Hepatocyte (in vitro differentiated cells): ENCODE data around the gene SPAG4. TPM values are rescaled to one million over a fixed set of nuclear protein-coding genes. Genes with fewer than 3 reads are reported as not detected.
A peak's percentile ranks its signal among the peaks of the same experiment; 100 is the strongest.

Experiments used
- DNase-seq: peaks from one replicate; pipeline ENCODE4 v3.0.0-alpha.2; 2016; ENCODE audit warnings: low spot score
- H2AFZ ChIP-seq: fragments of 200-600 bp; sonication (generic); 2 replicates; pipeline ENCODE4 v1.6.0; 2016; ENCODE audit warnings: antibody characterized with exemption, mild to moderate bottlenecking
- H3K27ac ChIP-seq: fragments of 200-600 bp; sonication (generic); 2 replicates; pipeline ENCODE4 v1.5.1; 2016; ENCODE audit warnings: mild to moderate bottlenecking
- H3K27me3 ChIP-seq: fragments of 200-600 bp; sonication (generic); 2 replicates; pipeline ENCODE4 v1.6.1; 2016
- H3K36me3 ChIP-seq: fragments of 200-600 bp; sonication (generic); replicated peaks from 2 replicates; pipeline ENCODE4 v1.5.1; 2016; ENCODE audit warnings: low read depth; ENCODE audit not compliant: insufficient read depth
- H3K4me1 ChIP-seq: fragments of 200-600 bp; sonication (generic); 2 replicates; pipeline ENCODE4 v1.5.1; 2016; ENCODE audit warnings: mild to moderate bottlenecking, moderate library complexity; ENCODE audit not compliant: insufficient read depth
- H3K4me2 ChIP-seq: fragments of 200-600 bp; sonication (generic); 2 replicates; pipeline ENCODE4 v1.6.0; 2016
- H3K4me3 ChIP-seq: fragments of 200-600 bp; sonication (generic); 2 replicates; pipeline ENCODE4 v1.5.1; 2016; ENCODE audit warnings: mild to moderate bottlenecking
- H3K79me2 ChIP-seq: fragments of 200-600 bp; sonication (generic); 2 replicates; pipeline ENCODE4 v1.6.0; 2017; ENCODE audit warnings: mild to moderate bottlenecking
- H3K9me2 ChIP-seq: fragments of 200-600 bp; sonication (generic); replicated peaks from 2 replicates; pipeline ENCODE4 v1.6.0; 2017; ENCODE audit warnings: mild to moderate bottlenecking; ENCODE audit not compliant: insufficient read depth
- H3K9me3 ChIP-seq: fragments of 200-600 bp; sonication (generic); 2 replicates; pipeline ENCODE4 v1.5.1; 2016; ENCODE audit warnings: low read depth, mild to moderate bottlenecking
- H4K20me1 ChIP-seq: fragments of 200-600 bp; sonication (generic); 2 replicates; pipeline ENCODE4 v1.6.0; 2016; ENCODE audit warnings: mild to moderate bottlenecking; ENCODE audit not compliant: insufficient read depth, poor library complexity, severe bottlenecking
- CTCF ChIP-seq: fragments of 200-600 bp; sonication (generic); IDR thresholded peaks from 2 replicates; pipeline ENCODE4 v1.5.1; 2016; ENCODE audit warnings: antibody characterized with exemption, mild to moderate bottlenecking; ENCODE audit not compliant: poor library complexity
- EZH2 ChIP-seq: fragments of 200-600 bp; sonication (generic); IDR thresholded peaks from 2 replicates; pipeline ENCODE4 v1.6.1; 2016; ENCODE audit warnings: antibody characterized with exemption, mild to moderate bottlenecking, borderline replicate concordance
- EZH2phosphoT487 ChIP-seq: fragments of 200-600 bp; sonication (generic); IDR thresholded peaks from one replicate; pipeline ENCODE4 v1.6.1; 2018; ENCODE audit warnings: antibody characterized with exemption, mild to moderate bottlenecking, low read depth, moderate library complexity; ENCODE audit not compliant: unreplicated experiment, severe bottlenecking
- WGBS: methylation state at CpG from one replicate; pipeline ENCODE4 v1.1.6; 2016; ENCODE audit warnings: low lambda C conversion rate; ENCODE audit errors: missing lambda C conversion rate; 5-methylcytosine and 5-hydroxymethylcytosine counted together
- polyA plus RNA-seq: library from polyadenylated mRNA; unstranded; fragments of >200 nt; fragmentation: Nextera tagmentation; extraction: Ambion mirVana; gene quantifications from 2 replicates; pipeline ENCODE4 v1.2.1, GENCODE V29; 2016
- total RNA-seq: library from RNA; depleted of rRNA; stranded (reverse); fragments of >200 nt; gene quantifications from 2 replicates; pipeline ENCODE4 v1.2.3, GENCODE V29; 2014

The SPAG4 gene
- total and polyA plus RNA-seq, 2 experiments from 2014 or later = 6.6 to 7.9 TPM

GRCh38 chr20:35657271-35657670 lies 41.6 kb downstream of the SPAG4 start:
- Histone ChIP-seq H4K20me1 (peaks cover 100% of the 10 kb centered on the region), H3K4me2 (no peak overlapping the region), H3K4me3 (no peak overlapping the region), H3K79me2 (peaks cover 100% of the 10 kb centered on the region), H3K27ac (no peak overlapping the region), H2AFZ (no peak overlapping the region), H3K27me3 (no peaks in the 10 kb centered on the region), H3K4me1 (peaks cover 30% of the 10 kb centered on the region), H3K9me2 (no peaks in the 10 kb centered on the region), H3K36me3 (no peaks in the 10 kb centered on the region), H3K9me3 (no peaks in the 10 kb centered on the region)
- no peak for DNase-seq
- TF ChIP-seq EZH2phosphoT487 (no peak), CTCF (no peak), EZH2 (no peak)
- 55% methylated on average over 1 of the region's 1 CpG for WGBS

GRCh38 chr20:35660122-35660937 lies 44.7 kb downstream of the SPAG4 start:
- H3K4me1 ChIP-seq = peaks cover 30% of the 10 kb centered on the region
- WGBS = 96% methylated on average over 10 of the region's 10 CpGs
- DNase-seq = no peak
- peak overlapping the region; percentile 2 for H3K27ac ChIP-seq
- no peak for TF ChIP-seq CTCF
- no peak for TF ChIP-seq EZH2phosphoT487
- peaks cover 93% of the 10 kb centered on the region for H3K79me2 ChIP-seq
- peak overlapping the region; percentile 97 for H3K4me2 ChIP-seq
- peaks cover 85% of the 10 kb centered on the region for H4K20me1 ChIP-seq
- no peaks in the 10 kb centered on the region for H3K9me2 ChIP-seq
- no peak overlapping the region for H3K4me3 ChIP-seq
- H2AFZ ChIP-seq = no peak overlapping the region
- no peaks in the 10 kb centered on the region for H3K36me3 ChIP-seq
- H3K9me3 ChIP-seq = no peaks in the 10 kb centered on the region
- no peaks in the 10 kb centered on the region for H3K27me3 ChIP-seq

- Histone ChIP-seq H3K27ac (peak overlapping the region; percentile 2), H3K27me3 (no peaks in the 10 kb centered on the region), H2AFZ (no peak overlapping the region), H3K4me1 (peaks cover 30% of the 10 kb centered on the region), H3K79me2 (peaks cover 86% of the 10 kb centered on the region), H3K4me3 (no peak overlapping the region), H3K9me2 (no peaks in the 10 kb centered on the region), H3K4me2 (peak overlapping the region; percentile 97), H3K36me3 (no peaks in the 10 kb centered on the region), H4K20me1 (peaks cover 78% of the 10 kb centered on the region), H3K9me3 (no peaks in the 10 kb centered on the region)
- WGBS = 79% methylated on average over 2 of the region's 2 CpGs
- TF ChIP-seq CTCF (no peak), EZH2 (no peak), EZH2phosphoT487 (no peak)
- DNase-seq = no peak
Measured at GRCh38 chr20:35661053-35661452, 45.4 kb downstream of the SPAG4 start.
